PFSK-1 (cell line): Measurements from ENCODE around the gene RFX2.

Experiments
- POLR2AphosphoS5 ChIP-seq: IDR thresholded peaks from 2 replicates; pipeline ENCODE4 v1.6.1; 2012; ENCODE audit warnings: low read depth, mild to moderate bottlenecking, control low read depth, low read length, moderate library complexity
- REST ChIP-seq, 2 experiments: IDR thresholded peaks; 2 replicates each; pipeline versions ENCODE4 v1.6.1 to v1.8.0; 2011 to 2012; ENCODE audit warnings: low read depth in 2 of 2, low read length in 2 of 2, control low read depth in 1 of 2, inconsistent platforms in 1 of 2, mild to moderate bottlenecking in 1 of 2, moderate library complexity in 1 of 2; ENCODE audit not compliant: insufficient read depth in 1 of 2
- TAF1 ChIP-seq: IDR thresholded peaks from 2 replicates; pipeline ENCODE4 v1.6.1; 2012; ENCODE audit warnings: low read length, control low read depth, borderline replicate concordance; ENCODE audit not compliant: insufficient read depth

GRCh38 chr19:6099599-6099998, 10.7 kb downstream of the RFX2 start:
- TF ChIP-seq POLR2AphosphoS5 = no peak
- TF ChIP-seq REST (IDR thresholded peaks at IDR 0.05; ENCODE audit: insufficient read depth in 1 of 2, low read depth in 2 of 2, low read length in 2 of 2) = no peak
- no peak for TF ChIP-seq TAF1
